Left hindlimb (tissue), 1 donor: ENCODE results near the gene IGDCC3.

Experiments
- DNase-seq: peaks from one replicate; pipeline ENCODE4 v3.0.0-alpha.2; 2018

The IGDCC3 gene

DNA sequence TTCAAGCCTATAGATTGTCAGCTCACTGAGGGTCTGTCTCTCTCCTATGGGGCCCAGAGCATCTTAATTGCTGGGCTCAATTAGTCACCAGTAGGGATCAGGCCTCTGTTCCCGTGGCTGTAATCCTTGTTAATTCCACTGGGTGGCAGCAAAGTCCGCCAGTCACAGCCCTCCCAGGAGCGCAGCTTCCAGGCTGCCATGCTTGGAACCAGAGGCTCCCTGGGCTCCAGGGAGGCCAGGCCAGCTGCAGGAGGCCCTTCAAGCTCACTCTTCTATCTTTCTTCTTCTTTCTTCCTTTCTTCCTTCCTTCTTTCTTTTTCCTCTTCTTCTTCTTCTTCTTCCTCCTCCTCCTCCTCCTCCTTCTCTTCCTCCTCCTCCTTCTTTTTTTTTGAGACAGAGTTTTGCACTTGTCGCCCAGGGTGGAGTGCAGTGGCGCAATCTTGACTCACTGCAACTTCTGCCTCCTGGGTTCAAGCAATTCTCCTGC is 58.9 kb downstream of the IGDCC3 start:
- peak; percentile 83 for DNase-seq

GRCh38 chr15:65312400-65312916 is 65.3 kb downstream of the IGDCC3 start:
- peak; percentile 51 for DNase-seq

- DNase-seq: peak; percentile 18
These were observed 66.0 kb downstream of the IGDCC3 start for GRCh38 chr15:65311760-65312159.

DNA sequence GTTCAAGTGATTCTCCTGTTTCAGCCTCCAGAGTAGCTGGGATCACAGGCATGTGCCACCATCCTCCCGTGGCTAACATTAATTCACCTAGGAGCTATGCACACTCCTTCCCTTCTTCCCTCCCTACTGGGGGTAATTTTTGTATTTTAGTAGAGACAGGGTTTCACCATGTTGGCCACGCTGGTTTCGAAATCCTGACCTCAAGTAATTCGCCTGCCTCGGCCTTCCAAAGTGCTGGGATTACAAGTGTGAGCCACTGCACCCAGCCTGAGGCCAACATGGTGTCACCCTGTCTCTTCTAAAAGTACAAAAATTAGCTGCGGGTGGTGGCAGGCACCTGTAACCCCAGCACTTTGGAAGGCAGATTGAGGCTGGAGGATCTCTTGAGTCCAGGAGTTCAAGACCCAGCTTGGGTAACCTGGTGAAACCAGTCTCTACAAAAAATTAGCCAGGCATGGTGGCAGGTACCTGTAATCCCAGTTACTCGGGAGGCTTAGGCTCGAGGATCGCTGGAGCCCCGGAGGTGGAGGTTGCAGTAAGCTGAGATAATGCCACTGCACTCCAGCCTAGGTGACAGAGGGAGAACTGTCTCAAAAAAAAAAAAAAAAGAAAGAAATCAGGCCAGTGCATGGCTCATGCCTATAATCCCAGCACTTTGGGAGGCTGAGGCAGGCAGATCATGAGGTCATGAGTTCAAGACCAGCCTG is 67.2 kb downstream of the IGDCC3 start:
- peak; percentile 19 for DNase-seq

GRCh38 chr15:65309882-65310418 is 67.9 kb downstream of the IGDCC3 start:
- peak; percentile 16 for DNase-seq

GRCh38 chr15:65307978-65308377 is 69.8 kb downstream of the IGDCC3 start:
- peak; percentile 7 for DNase-seq

DNA sequence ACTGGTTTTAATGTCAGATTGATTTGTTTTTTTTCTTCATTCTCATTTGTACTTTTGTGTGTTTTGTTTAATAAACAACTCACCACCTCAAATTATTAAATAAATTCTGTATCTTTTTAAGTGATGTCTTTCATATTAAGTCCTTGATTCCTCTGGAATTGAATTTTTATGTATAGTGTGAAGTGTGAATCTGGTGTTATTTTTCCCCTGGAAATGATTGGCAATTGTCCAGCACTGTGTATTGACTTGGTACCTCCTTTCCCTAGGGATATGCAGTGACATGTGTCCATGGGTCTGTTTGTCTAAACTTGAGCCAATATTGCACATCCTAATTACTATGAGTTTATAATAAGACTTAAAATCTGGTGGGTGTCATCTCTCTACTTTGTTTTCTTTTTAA is 71.3 kb downstream of the IGDCC3 start:
- DNase-seq: no peak

DNA sequence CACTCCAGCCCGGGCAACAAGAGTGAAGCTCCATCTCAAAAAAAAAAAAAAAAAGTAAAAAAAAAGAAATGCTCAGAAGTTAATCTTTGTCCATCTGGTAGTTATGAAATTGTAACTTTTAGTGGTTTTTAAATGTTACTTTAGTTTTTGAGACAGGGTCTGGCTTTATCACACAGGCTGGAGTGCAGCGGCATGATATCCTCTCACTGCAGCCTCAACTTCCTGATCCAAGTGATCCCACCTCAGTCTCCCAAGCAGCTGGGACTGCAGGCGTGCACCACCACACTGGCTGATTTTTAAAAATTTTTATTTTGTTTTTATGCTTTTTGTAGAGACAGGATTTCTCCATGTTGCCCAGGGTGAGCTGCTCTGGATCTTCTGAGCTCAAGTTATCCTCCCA is 72.0 kb downstream of the IGDCC3 start:
- DNase-seq: no peak

GRCh38 chr15:65305150-65305758 is 72.5 kb downstream of the IGDCC3 start:
- DNase-seq: no peak

DNA sequence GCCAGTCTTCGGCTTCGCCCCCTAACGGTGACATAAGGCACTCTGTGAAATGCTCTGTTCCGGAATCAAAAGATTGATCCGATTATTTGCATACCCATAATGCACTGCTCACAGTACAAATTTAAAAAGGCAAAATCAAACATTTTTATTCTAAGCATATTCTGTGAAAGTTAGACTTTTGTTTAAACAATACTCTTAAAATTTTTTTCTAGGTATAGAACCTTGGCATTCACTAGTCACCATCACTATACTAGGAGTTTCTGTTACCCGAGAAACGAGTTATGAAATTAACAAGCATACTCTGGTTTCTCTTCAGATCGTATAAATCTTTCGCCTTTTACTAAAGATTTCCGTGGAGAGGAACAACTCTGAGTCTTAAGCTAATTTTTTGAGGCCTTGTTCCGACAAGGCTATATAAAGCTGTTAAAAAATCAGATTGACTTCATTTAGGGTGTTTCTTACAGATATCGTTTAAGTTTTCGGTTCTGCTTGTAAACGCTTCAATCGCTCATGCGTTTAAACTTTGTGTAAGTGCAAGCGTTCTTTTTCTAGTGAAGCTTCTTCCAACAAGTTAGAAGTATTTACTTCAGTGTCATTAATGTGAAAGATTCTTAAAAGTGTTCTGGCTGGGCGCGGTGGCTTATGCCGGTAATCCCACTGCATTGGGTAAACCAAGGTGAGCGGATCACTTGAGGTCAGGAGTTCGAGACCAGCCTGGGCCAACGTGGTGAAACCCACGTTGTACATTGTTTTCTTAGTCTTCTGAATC is 73.2 kb downstream of the IGDCC3 start, which contains the start of gene RNU5B-1:
Gene RNU5B-1, plus strand, starts transcription at position 297 of the 769 bp plus-strand sequence.
- DNase-seq: peak; percentile 84

DNA sequence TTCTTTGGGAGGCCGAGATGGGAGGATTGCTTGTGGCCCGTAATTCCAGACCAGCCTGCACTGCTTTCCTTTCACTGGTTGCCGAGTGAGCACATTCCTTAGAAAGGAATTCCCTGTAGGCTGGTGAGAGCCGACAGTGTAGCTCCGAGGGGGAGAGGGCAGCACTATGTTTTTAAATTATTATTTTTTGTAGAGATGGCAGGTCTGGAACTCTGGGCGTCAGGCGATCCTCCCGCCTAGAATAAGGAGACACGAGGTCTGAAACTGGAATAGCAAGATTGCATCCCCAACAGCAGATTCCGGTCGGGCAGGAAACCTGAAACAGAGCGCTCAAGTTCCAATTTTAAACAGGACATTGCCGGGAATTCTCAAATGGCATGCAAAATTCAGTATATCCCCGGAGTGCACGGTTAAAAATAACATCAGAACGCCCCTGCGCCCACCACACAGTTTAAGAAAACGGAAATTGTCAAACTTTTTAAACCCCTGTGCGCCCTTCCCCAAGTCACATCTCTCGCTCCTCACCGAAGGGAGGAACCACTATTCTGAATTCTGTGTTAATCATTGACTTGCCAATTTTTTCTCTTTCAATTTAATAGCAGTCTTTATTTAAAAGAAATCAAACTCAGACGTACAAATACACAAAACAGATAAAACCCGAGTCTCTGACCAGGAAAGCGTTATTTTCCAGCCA is 74.0 kb downstream of the IGDCC3 start:
- DNase-seq: peak; percentile 75

DNA sequence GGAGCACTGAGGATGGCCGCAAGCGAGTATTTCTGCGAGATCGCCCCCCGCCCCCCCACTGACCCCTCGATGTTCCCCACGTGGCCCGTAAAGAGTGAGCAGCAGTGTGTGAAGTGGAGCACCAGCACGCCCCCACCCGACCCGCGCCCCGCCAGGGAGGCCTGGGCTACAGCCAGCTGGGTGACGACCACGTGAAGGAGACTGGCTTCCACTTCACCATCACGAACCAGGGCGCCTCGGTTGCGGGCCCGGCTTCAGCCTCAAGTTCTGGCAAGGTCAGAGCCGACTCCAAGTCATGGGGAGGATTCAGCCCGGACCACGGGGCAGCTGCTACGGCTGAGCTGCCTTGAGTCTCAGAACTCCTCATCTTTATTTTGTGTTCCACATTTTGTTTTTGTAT is 75.7 kb downstream of the IGDCC3 start:
- no peak for DNase-seq

DNA sequence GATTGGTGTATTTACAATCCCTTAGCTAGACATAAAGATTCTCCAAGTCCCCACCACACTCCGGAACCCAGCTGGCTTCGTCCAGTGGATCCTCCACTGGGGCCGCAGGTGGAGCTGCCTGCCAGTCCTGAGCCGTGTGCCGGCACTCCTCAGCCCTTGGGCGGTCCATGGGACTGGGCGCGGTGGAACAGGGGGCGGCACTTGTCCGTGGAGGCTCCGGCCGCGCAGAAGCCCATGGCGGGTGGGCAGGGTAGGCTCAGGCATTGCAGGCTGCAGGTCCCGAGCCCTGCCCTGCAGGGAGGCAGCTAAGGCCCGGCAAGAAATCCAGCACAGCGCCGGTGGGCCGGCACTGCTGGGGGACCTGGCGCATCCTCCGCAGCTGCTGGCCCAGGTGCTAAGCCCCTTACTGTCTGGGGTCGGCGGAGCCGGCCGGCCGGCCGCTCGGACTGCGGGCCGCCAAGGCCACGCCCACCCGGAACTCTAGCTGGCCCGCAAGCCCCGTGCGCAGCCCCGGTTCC is 76.8 kb downstream of the IGDCC3 start:
- no peak for DNase-seq

DNA sequence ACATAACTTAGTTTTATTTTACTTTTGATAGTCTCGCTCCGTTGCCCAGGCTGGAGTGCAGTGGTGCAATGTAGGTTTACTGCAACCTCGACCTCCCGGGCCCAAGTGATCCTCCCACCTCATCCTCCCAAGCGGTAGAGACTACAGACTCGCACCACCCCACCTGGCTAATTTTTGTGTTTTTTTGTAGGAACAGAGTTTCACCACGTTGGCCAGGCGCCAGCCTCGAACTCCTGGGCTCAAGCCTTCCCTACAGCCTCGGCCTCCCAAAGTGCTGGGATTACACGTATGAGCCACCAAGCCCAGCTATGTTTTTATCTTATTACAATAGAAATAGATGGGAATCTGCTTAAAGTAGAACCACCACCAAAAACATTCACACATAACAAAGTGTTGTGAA is 79.1 kb downstream of the IGDCC3 start:
- no peak for DNase-seq

GRCh38 chr15:65292938-65293518 is 84.8 kb downstream of the IGDCC3 start:
- no peak for DNase-seq

DNA sequence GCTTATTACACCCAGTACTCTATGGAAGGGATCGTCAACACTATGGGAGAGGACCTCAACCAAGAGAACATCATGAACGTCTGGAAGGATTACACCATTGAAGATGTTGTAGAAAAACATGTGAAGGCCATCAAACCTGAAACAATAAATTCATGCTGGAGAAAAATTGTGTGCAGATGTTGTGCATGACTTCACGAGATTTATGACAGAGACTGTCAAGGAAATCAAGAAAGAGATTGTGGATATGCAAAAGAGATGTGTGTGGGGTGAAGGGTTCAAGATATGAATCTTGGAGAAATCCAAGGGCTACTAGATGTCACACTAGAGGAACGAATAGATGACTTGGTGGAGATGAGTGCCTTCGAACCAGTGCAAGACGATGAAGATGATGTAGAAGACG is 87.6 kb downstream of the IGDCC3 start:
- DNase-seq: no peak

GRCh38 chr15:65289261-65289854 is 88.4 kb downstream of the IGDCC3 start:
- no peak for DNase-seq

DNA sequence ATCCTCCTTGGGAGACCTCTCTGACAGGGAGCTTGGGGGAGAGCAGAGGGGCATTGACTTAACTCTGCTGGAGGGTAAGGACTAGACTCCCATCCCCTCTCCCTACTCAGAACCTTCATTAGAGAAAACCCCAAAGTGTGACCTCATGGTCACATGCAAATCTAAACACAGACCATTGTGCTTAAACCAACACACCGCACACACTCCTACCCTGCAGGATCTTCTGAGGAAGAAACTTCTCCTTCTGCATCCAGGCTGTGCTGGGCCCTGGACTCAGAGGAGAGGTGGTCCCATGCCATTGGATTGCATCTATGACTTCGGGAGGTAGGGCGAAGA is 90.3 kb downstream of the IGDCC3 start:
- DNase-seq: no peak

DNA sequence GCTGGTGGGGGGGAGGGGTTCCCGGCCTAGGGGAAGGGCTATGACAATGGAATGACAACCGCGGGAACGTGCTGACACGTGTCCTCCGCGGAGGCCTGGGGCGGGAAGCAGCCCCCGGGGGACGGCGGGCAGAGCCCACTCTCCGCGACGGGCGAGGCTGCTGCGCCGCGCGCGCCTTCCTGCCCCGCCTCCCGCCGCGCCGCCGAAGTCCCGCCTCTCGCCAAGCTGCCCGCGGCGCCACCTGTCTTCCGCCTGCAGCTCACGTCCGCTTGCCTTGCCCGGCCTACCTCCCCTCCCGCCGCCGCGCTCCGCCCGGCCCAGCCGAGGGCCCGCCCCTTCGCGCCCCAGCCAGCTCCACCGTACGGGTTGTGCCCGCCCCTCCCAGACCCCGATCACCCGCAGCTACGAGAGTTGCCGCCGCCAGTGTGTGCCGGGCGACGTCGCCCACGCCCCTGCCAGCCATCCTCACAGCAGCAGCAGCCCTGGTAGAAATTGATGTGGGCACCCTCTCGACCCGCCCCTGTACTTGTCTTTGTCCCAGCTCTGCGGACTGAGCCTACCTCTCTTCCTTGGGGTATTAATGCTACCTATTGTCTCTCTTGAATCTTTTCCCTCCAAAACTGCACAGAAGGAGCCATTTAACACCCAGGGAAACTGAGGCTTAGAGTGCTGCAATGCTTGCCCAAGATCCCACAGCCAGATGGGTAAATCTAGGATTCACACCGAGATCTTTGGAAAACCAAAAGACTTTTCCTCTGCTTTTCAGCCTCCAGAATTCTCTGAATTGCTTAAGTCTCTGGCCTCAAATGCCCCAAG is 90.9 kb downstream of the IGDCC3 start, which contains the start of gene PARP16:
Gene PARP16, minus strand, starts transcription at position 180 of the 816 bp plus-strand sequence. CDS start 457 bp downstream, outside the sequence.
- peak; percentile 93 for DNase-seq

- DNase-seq: no peak
These were observed 91.6 kb downstream of the IGDCC3 start for GRCh38 chr15:65286069-65286703.
